ENCODE results near the gene TSPAN18.

TSPAN18 gene

GRCh38 chr11:44970293-44970692, 243.5 kb downstream of the TSPAN18 start:
- DNase-seq = no peak
- Histone ChIP-seq H2AFZ (ENCODE audit: insufficient read depth, low read length, poor library complexity) (no peak overlapping the region), H4K91ac (ENCODE audit: low read depth, low read length) (no peak overlapping the region), H3K14ac (ENCODE audit: low read length) (no peak overlapping the region), H3K4me3 (ENCODE audit: low read depth, low read length) (no peak overlapping the region), H3K4me2 (ENCODE audit: low read length) (no peak overlapping the region), H2AK5ac (ENCODE audit: low read length) (no peak overlapping the region), H3K4me1 (ENCODE audit: control insufficient read depth in 1 of 2, insufficient read depth in 2 of 2, low read length in 2 of 2) (no peaks in the 10 kb centered on the region), H3K27ac (ENCODE audit: low read depth, low read length) (no peak overlapping the region), H4K12ac (ENCODE audit: low read depth, low read length) (no peak overlapping the region), H2BK12ac (ENCODE audit: low read length) (no peak overlapping the region), H3K79me1 (ENCODE audit: low read length) (no peaks in the 10 kb centered on the region), H2BK5ac (ENCODE audit: low read depth, low read length, poor library complexity) (no peak overlapping the region), H3K4ac (ENCODE audit: low read depth, low read length) (no peak overlapping the region), H3K18ac (ENCODE audit: low read length) (no peak overlapping the region), H3K79me2 (ENCODE audit: control insufficient read depth, insufficient read depth, low read length, poor library complexity) (no peaks in the 10 kb centered on the region), H3K27me3 (ENCODE audit: insufficient read depth, low read length) (no peaks in the 10 kb centered on the region), H3K9ac (ENCODE audit: low read length) (no peak overlapping the region), H3K36me3 (ENCODE audit: control insufficient read depth in 1 of 2, insufficient read depth in 2 of 2, low read length in 2 of 2) (no peaks in the 10 kb centered on the region), H4K8ac (ENCODE audit: low read depth, low read length) (no peak overlapping the region), H2BK120ac (ENCODE audit: insufficient read depth, low read length, poor library complexity) (no peak overlapping the region), H3K23ac (ENCODE audit: low read length) (no peak overlapping the region), H3K9me3 (ENCODE audit: insufficient read depth, low read depth, low read length) (peaks cover 3% of the 10 kb centered on the region)
- no CpG with 5 or more reads among the region's 6 CpGs for WGBS (ENCODE audit: extremely low coverage, insufficient coverage, insufficient read length)

GRCh38 chr11:44971185-44971584, 244.4 kb downstream of the TSPAN18 start:
- no peak overlapping the region for H2BK12ac ChIP-seq (ENCODE audit: low read length)

DNA sequence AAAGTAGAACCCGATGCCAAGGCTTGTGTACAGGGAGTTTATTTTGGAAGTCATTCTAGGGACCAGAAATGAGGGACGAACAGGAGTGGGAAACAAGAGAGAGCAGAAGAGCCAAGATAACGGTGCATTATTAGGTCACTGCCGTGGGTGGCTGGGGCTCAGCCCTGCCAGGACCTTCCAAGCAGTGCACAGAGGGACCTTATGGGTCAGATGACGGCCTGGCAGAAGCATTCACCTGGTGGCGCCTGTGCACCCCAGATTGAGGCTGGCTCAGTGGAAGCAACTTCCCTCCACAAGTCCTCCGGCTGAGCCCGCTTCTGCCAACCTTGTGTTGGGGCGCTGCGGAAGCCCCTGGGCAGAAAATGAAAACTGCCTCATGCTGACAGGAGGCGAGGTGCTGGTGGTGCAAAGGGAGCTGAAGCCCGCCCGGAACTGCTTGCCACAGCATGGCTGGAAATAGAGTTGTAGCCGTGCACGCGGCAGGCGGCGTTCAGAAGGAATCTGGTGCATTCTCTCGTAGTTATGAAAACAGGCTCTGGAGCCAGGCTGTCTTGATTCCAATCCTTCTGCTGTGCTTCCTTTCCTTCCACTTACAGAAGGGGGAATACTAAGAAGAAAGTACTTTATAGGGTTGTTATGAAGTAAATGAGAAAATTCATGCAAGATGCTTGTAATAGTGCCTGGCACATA, 246.1 kb downstream of the TSPAN18 start:
- no peak overlapping the region for H3K27ac ChIP-seq (ENCODE audit: low read depth, low read length)
- no peak overlapping the region for H3K4ac ChIP-seq (ENCODE audit: low read depth, low read length)
- H3K23ac ChIP-seq (ENCODE audit: low read length) = no peak overlapping the region
- no peaks in the 10 kb centered on the region for H3K79me1 ChIP-seq (ENCODE audit: low read length)
- no peaks in the 10 kb centered on the region for H3K36me3 ChIP-seq (ENCODE audit: control insufficient read depth in 1 of 2, insufficient read depth in 2 of 2, low read length in 2 of 2)
- H3K9me3 ChIP-seq (ENCODE audit: insufficient read depth, low read depth, low read length) = no peaks in the 10 kb centered on the region
- no peak overlapping the region for H4K12ac ChIP-seq (ENCODE audit: low read depth, low read length)
- no peak overlapping the region for H2BK12ac ChIP-seq (ENCODE audit: low read length)
- no peaks in the 10 kb centered on the region for H3K27me3 ChIP-seq (ENCODE audit: insufficient read depth, low read length)
- H3K79me2 ChIP-seq (ENCODE audit: control insufficient read depth, insufficient read depth, low read length, poor library complexity) = no peaks in the 10 kb centered on the region
- H3K18ac ChIP-seq (ENCODE audit: low read length) = no peak overlapping the region
- no peak overlapping the region for H3K4me3 ChIP-seq (ENCODE audit: low read depth, low read length)
- H2BK5ac ChIP-seq (ENCODE audit: low read depth, low read length, poor library complexity) = no peak overlapping the region
- WGBS (ENCODE audit: extremely low coverage, insufficient coverage, insufficient read length) = no CpG with 5 or more reads among the region's 19 CpGs
- no peak overlapping the region for H3K14ac ChIP-seq (ENCODE audit: low read length)
- H2AFZ ChIP-seq (ENCODE audit: insufficient read depth, low read length, poor library complexity) = no peak overlapping the region
- no peak overlapping the region for H3K9ac ChIP-seq (ENCODE audit: low read length)
- no peak overlapping the region for H2BK120ac ChIP-seq (ENCODE audit: insufficient read depth, low read length, poor library complexity)
- no peak overlapping the region for H4K91ac ChIP-seq (ENCODE audit: low read depth, low read length)
- peaks cover 11% of the 10 kb centered on the region in 2 experiments for H3K4me1 ChIP-seq (ENCODE audit: control insufficient read depth in 1 of 2, insufficient read depth in 2 of 2, low read length in 2 of 2)
- H2AK5ac ChIP-seq (ENCODE audit: low read length) = no peak overlapping the region
- H4K8ac ChIP-seq (ENCODE audit: low read depth, low read length) = no peak overlapping the region
- H3K4me2 ChIP-seq (ENCODE audit: low read length) = no peak overlapping the region
- peak in 1 of 2 donors; percentile 29 for DNase-seq

More at GRCh38 chr11:44971185-44971584, 244.4 kb downstream of the TSPAN18 start:
- Histone ChIP-seq H2AFZ (ENCODE audit: insufficient read depth, low read length, poor library complexity) (no peak overlapping the region), H4K12ac (ENCODE audit: low read depth, low read length) (no peak overlapping the region), H3K9ac (ENCODE audit: low read length) (no peak overlapping the region), H3K36me3 (ENCODE audit: control insufficient read depth in 1 of 2, insufficient read depth in 2 of 2, low read length in 2 of 2) (no peaks in the 10 kb centered on the region), H3K4me3 (ENCODE audit: low read depth, low read length) (no peak overlapping the region), H2BK120ac (ENCODE audit: insufficient read depth, low read length, poor library complexity) (no peak overlapping the region), H3K14ac (ENCODE audit: low read length) (no peak overlapping the region), H3K4me1 (ENCODE audit: control insufficient read depth in 1 of 2, insufficient read depth in 2 of 2, low read length in 2 of 2) (no peaks in the 10 kb centered on the region), H3K79me1 (ENCODE audit: low read length) (no peaks in the 10 kb centered on the region), H3K27me3 (ENCODE audit: insufficient read depth, low read length) (no peaks in the 10 kb centered on the region), H3K79me2 (ENCODE audit: control insufficient read depth, insufficient read depth, low read length, poor library complexity) (no peaks in the 10 kb centered on the region), H3K18ac (ENCODE audit: low read length) (no peak overlapping the region), H3K23ac (ENCODE audit: low read length) (no peak overlapping the region), H2BK5ac (ENCODE audit: low read depth, low read length, poor library complexity) (no peak overlapping the region), H3K27ac (ENCODE audit: low read depth, low read length) (no peak overlapping the region), H4K8ac (ENCODE audit: low read depth, low read length) (no peak overlapping the region), H2AK5ac (ENCODE audit: low read length) (no peak overlapping the region), H3K4ac (ENCODE audit: low read depth, low read length) (no peak overlapping the region), H3K9me3 (ENCODE audit: insufficient read depth, low read depth, low read length) (peaks cover 3% of the 10 kb centered on the region), H3K4me2 (ENCODE audit: low read length) (no peak overlapping the region), H4K91ac (ENCODE audit: low read depth, low read length) (no peak overlapping the region)
- no peak for DNase-seq
- WGBS (ENCODE audit: extremely low coverage, insufficient coverage, insufficient read length) = no CpG with 5 or more reads among the region's 10 CpGs

GRCh38 chr11:44973632-44974401, 247.1 kb downstream of the TSPAN18 start:
- H3K9me3 ChIP-seq (ENCODE audit: insufficient read depth, low read depth, low read length) = no peaks in the 10 kb centered on the region
- no peak overlapping the region for H4K91ac ChIP-seq (ENCODE audit: low read depth, low read length)
- no peak overlapping the region for H3K23ac ChIP-seq (ENCODE audit: low read length)
- no peak overlapping the region for H3K18ac ChIP-seq (ENCODE audit: low read length)
- no CpG with 5 or more reads among the region's 13 CpGs for WGBS (ENCODE audit: extremely low coverage, insufficient coverage, insufficient read length)
- H2BK120ac ChIP-seq (ENCODE audit: insufficient read depth, low read length, poor library complexity) = no peak overlapping the region
- no peak overlapping the region for H2BK12ac ChIP-seq (ENCODE audit: low read length)
- DNase-seq = no peak
- H3K79me2 ChIP-seq (ENCODE audit: control insufficient read depth, insufficient read depth, low read length, poor library complexity) = no peaks in the 10 kb centered on the region
- no peaks in the 10 kb centered on the region for H3K27me3 ChIP-seq (ENCODE audit: insufficient read depth, low read length)
- no peaks in the 10 kb centered on the region for H3K36me3 ChIP-seq (ENCODE audit: control insufficient read depth in 1 of 2, insufficient read depth in 2 of 2, low read length in 2 of 2)
- no peak overlapping the region for H2AK5ac ChIP-seq (ENCODE audit: low read length)
- H3K4me2 ChIP-seq (ENCODE audit: low read length) = no peak overlapping the region
- H2BK5ac ChIP-seq (ENCODE audit: low read depth, low read length, poor library complexity) = no peak overlapping the region
- H3K9ac ChIP-seq (ENCODE audit: low read length) = no peak overlapping the region
- H3K4me1 ChIP-seq (ENCODE audit: control insufficient read depth in 1 of 2, insufficient read depth in 2 of 2, low read length in 2 of 2) = peaks cover 11 to 13% of the 10 kb centered on the region in 2 experiments
- no peak overlapping the region for H3K14ac ChIP-seq (ENCODE audit: low read length)
- no peak overlapping the region for H4K8ac ChIP-seq (ENCODE audit: low read depth, low read length)
- H3K27ac ChIP-seq (ENCODE audit: low read depth, low read length) = no peak overlapping the region
- no peak overlapping the region for H2AFZ ChIP-seq (ENCODE audit: insufficient read depth, low read length, poor library complexity)
- no peak overlapping the region for H4K12ac ChIP-seq (ENCODE audit: low read depth, low read length)
- H3K4me3 ChIP-seq (ENCODE audit: low read depth, low read length) = no peak overlapping the region
- no peaks in the 10 kb centered on the region for H3K79me1 ChIP-seq (ENCODE audit: low read length)
- no peak overlapping the region for H3K4ac ChIP-seq (ENCODE audit: low read depth, low read length)
